HG03342 (cell line): Measurements from ENCODE around the gene TESMIN.

Source experiments
- ATAC-seq: cut with Tn5 transposase; IDR thresholded peaks from one replicate; pipeline ENCODE4 v1.9.1; 2021; ENCODE audit warnings: mild to moderate bottlenecking, moderate library complexity; ENCODE audit not compliant: unreplicated experiment

The TESMIN gene

GRCh38 chr11:68684385-68685356, 66.6 kb downstream of the TESMIN start, which contains the start of gene GAL:
Gene GAL (plus strand): TSS chr11:68684544. CDS start chr11:68684924, 380 bp downstream.
- ATAC-seq: no peak

DNA sequence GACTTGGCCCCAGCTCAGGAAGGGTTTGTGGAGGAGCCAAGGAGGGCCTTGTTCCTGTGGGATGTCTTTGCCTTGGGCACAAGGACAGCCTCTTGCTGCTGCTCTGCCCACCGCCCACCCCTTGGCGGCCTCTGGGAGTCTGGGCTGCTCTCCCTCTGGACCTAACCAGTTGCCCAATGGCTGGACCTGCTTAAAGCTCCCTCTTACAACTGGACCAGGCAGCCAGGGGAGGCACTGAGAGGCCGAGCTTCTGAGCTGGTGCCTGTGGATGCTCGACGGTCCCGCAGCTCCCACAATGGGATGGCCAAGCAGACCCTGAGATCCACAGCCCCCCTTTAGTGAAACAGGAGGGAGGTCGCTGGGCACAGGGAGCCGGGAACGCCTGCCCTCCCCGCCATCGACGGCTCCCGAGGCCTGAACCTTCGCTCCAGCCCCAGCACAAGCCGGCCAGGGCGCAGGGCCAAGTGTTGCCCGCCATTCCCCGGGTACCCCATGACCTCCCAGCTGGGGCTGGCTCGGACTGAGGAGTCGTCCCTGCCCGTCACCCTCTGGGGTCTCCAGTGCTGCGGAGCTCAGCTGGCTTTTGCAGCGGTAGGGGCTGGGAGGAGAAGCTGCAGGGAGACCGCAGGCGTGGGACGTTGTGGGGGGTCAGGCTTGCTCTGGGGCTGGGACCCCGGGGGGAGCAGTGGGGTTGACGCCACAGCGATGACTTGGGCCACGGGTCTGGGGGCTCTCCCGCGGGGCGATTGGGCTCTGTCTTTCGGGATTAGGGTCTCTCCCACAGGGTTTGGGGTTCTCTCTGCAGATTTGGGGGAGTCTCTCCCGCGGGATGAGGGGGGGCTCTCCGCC, 67.6 kb downstream of the TESMIN start:
- ATAC-seq: no peak

DNA sequence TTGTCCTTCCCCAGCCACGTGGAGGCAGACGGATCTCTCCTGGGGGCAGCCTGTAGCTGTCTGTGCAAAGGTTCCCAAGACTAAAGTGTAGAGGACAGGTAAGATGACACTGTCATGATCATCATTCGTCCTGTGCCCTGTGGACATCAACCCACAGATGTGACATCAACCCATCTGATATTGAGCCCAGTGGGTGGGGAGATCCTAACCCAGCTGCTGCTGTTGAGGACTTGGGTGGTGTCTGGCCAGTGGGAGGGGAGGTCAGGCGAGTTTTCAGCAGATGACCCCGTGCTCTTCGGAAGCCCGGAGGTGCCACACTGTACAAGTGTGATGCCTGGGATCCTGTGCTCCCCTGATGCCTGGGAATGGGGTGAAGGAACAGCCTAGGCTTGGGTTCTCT, 68.2 kb downstream of the TESMIN start:
- ATAC-seq: no peak

DNA sequence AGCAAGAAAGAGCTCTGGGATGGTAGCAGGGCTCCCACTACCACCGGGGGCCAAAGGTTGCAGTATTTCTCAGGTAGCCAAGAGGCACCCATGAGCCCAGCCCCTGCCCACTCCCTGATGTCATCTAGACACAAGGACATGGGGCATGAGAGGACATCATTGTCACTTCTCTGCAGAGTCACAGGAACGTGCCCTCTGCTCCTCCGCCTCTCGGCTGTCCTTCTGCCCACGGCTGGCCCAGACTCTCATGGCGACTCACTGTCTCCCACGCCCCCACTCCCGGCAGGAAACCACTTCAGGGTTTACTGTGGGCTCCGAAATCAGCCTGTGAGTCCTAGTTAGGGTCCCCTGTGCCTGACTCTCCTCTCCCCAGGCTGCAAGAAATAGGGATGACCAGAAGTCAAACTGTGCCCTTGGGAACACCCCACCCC, 68.8 kb downstream of the TESMIN start:
- ATAC-seq: no peak

GRCh38 chr11:68680541-68681231, 70.6 kb downstream of the TESMIN start:
- ATAC-seq: no peak

GRCh38 chr11:68678031-68678441, 73.3 kb downstream of the TESMIN start:
- no peak for ATAC-seq

GRCh38 chr11:68677432-68677831, 73.9 kb downstream of the TESMIN start:
- ATAC-seq: no peak

DNA sequence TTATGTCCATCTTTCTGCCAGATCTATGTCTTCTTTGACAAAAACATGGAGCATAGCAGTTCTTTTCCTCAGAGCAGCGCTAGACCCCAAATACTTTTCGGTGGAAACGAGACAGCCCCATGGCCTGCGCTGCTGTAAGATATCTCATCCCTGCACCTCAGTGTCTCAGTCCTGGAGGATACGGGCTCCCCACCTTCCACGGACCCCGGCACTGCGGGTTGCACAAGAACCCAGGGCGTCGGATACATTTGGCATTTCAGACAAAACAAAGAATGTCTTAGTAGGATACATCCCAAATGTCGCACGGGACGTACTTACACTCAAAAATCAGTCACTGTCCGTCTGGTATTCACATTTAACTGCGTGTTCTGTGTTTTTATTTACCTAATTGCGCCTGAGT, 76.9 kb downstream of the TESMIN start:
- no peak for ATAC-seq

- ATAC-seq: no peak
Measured at GRCh38 chr11:68673991-68674390, 77.3 kb downstream of the TESMIN start.

- no peak for ATAC-seq
Measured at GRCh38 chr11:68673306-68673945, 77.9 kb downstream of the TESMIN start.

- ATAC-seq: no peak
Measured at GRCh38 chr11:68670208-68670992, 80.9 kb downstream of the TESMIN start.

DNA sequence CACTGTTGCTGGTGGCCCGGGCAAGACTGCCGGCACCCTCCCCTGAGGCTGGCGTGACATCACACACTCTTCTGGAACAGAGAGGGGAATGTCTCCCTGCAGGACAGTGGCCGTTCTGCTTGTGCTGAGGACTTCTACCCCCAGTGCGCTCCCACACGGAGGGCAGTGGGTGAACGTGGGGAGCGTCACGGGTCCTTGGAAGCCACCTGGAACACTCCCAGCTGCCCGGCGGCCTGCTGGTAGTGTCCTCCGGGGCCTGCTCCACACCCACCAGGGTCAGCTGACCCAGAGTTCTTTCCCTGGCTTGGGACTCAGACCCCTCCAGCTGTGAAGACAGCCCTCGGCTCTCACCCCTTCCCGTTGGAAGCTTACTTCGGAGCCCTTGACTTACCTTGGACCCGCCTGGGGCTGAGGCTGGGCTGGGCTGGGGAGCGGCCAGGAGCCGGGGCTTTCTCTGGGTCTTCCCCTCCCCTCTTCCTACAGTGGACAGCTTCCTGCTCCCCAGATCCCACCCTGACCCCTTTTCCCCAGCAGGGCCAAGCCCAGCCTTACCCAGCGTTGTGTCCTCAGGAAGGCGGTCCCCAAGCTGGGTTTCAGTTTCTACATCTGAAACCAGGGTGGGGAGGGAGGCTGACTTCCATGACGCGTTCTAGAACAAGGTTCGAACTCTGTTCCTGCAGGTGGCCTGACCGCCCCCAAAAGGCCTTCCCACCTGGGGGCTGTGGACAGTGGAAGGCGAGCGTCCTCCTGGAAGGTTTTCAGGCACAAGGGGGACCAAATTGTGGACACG, 81.8 kb downstream of the TESMIN start:
- no peak for ATAC-seq

DNA sequence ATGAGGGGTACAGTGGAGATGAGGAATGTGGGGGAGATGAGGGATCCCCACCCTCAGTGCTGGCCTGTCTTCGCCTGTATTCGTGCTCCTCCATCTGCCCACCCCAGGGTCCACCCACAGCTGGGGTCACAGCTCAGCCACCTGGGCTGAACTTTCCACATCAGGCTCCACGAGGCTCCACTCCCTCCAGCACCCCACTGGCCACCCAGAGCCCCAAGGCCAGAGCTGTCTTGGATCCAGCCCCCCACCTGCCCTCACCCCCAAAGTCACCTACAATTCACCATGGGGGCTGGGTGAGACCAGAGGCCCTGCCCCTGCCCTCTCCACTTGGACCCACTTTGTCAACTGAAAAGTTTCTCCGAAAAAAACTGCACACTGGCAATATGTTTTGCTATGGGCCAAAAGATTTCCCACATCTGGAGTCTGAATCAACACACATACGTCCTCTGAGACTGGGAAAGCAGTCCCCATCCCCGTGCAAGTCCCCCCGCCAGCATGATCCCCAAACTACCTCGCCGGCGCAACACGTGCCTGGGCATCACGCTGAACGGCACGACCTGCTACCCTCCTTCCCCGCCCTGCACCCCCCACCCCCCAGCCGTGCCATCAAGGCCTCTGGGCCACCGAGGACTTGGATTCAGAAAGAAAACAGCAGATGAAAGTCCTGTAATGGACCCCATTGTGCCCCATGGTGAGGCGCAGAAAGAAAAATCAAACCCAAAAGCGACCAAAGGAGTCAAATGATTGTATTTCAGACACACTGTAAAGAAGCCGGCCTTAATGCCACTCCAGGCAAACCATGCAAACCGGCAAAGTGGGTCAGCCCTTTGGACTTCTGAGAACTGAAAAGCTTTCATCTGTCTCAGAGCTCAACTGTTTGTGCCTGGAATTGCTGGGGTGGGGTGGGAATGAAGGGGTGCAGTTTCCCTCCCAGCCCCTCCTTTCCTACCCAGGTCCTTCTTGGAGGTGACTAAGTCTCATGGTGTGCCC, 83.5 kb downstream of the TESMIN start:
- no peak for ATAC-seq

DNA sequence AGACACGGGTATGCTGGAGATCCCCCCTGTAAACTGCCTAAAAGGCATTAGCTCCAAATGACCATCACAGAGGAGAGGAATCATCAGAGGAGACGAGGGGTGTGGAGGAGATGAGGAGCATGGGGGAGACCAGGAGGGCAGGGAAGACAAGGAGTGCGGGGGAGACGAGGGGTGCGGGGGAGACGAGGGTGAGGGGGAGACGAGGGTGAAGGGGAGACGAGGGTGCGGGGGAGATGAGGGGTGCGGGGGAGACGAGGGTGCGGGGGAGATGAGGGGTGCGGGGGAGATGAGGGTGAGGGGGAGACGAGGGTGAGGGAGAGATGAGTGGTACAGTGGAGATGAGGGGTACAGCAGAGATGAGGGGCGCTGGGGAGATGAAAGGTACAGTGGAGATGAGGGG, 84.5 kb downstream of the TESMIN start:
- ATAC-seq: no peak

- no peak for ATAC-seq
Measured at GRCh38 chr11:68665436-68665835, 85.9 kb downstream of the TESMIN start.

- ATAC-seq: no peak
Measured at GRCh38 chr11:68664906-68665305, 86.4 kb downstream of the TESMIN start.

DNA sequence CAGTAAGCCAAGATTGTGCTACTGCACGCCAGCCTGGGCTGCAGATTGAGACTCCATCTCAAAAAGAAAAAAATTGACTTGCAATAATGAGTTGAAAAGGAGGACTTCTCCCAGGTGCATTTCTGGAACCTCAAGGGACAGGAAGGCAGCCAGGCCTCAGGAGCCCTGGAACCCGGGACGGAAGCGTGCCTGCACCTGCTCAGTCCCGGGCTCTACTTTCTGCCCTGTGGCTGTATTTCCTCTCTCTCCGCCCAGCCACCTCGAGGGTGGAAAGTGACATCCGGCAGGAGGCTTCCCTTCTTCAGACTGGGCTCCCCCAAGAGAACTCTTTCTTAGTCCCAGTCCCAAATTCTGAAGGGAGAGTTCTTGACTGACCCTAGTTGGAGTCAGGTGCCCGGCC, 87.2 kb downstream of the TESMIN start:
- no peak for ATAC-seq
